ENCODE measurements around the gene FHOD3.

Gene FHOD3

GRCh38 chr18:36328385-36328858 is 30.9 kb downstream of the FHOD3 start:
- no peak for DNase-seq
- Histone ChIP-seq H3K27me3 (replicated peaks in 2 of 5; ENCODE audit: control insufficient read depth in 4 of 5, insufficient read depth in 5 of 5, low read length in 4 of 5) (peaks cover 0 to 63% (median 6%) of the 10 kb centered on the region in 5 experiments), H3K9me3 (ENCODE audit: control extremely low read depth in 1 of 5, control insufficient read depth in 4 of 5, insufficient read depth in 2 of 5, low read depth in 1 of 5, low read length in 4 of 5) (no peaks in the 10 kb centered on the region), H3K4me3 (ENCODE audit: control insufficient read depth in 1 of 7, extremely low read depth in 1 of 7, insufficient read depth in 4 of 7, low read depth in 2 of 7, low read length in 6 of 7) (no peak overlapping the region), H3K36me3 (ENCODE audit: control insufficient read depth in 4 of 4, insufficient read depth in 4 of 4, low read length in 3 of 4) (no peaks in the 10 kb centered on the region), H3K27ac (ENCODE audit: insufficient read depth in 1 of 2, low read depth in 1 of 2, low read length in 2 of 2, poor library complexity in 1 of 2, severe bottlenecking in 2 of 2) (no peak overlapping the region), H3K4me1 (ENCODE audit: control extremely low read depth in 1 of 4, control insufficient read depth in 4 of 4, insufficient read depth in 4 of 4, low read length in 3 of 4) (no peaks in the 10 kb centered on the region)
- CTCF ChIA-PET: interaction anchor here (1.1 kb wide), 1 partner anchor 44 kb away, joined by 3 read pairs; no protein-coding TSS in a partner anchor
- WGBS (ENCODE audit: insufficient coverage): 100% methylated on average over 3 of the region's 3 CpGs
- POLR2A ChIA-PET: no interaction called here

- Histone ChIP-seq H3K9me3 (ENCODE audit: control extremely low read depth in 1 of 5, control insufficient read depth in 4 of 5, insufficient read depth in 2 of 5, low read depth in 1 of 5, low read length in 4 of 5) (no peaks in the 10 kb centered on the region), H3K4me3 (ENCODE audit: control insufficient read depth in 1 of 7, extremely low read depth in 1 of 7, insufficient read depth in 4 of 7, low read depth in 2 of 7, low read length in 6 of 7) (no peak overlapping the region), H3K27ac (ENCODE audit: insufficient read depth in 1 of 2, low read depth in 1 of 2, low read length in 2 of 2, poor library complexity in 1 of 2, severe bottlenecking in 2 of 2) (no peak overlapping the region), H3K36me3 (ENCODE audit: control insufficient read depth in 4 of 4, insufficient read depth in 4 of 4, low read length in 3 of 4) (no peaks in the 10 kb centered on the region), H3K27me3 (replicated peaks in 2 of 5; ENCODE audit: control insufficient read depth in 4 of 5, insufficient read depth in 5 of 5, low read length in 4 of 5) (peaks cover 0 to 58% (median 6%) of the 10 kb centered on the region in 5 experiments), H3K4me1 (ENCODE audit: control extremely low read depth in 1 of 4, control insufficient read depth in 4 of 4, insufficient read depth in 4 of 4, low read length in 3 of 4) (no peaks in the 10 kb centered on the region)
- ChIA-PET POLR2A (no interaction called here), CTCF (interaction anchor here (1.1 kb wide), 1 partner anchor 43 kb away, joined by 3 read pairs; no protein-coding TSS in a partner anchor)
- DNase-seq: no peak
- 100% methylated on average over 5 of the region's 6 CpGs for WGBS (ENCODE audit: insufficient coverage)
Measured at GRCh38 chr18:36328916-36329315, 31.4 kb downstream of the FHOD3 start.

- H3K36me3 ChIP-seq (ENCODE audit: control insufficient read depth in 4 of 4, insufficient read depth in 4 of 4, low read length in 3 of 4): no peaks in the 10 kb centered on the region
- H3K4me3 ChIP-seq (ENCODE audit: control insufficient read depth in 1 of 7, extremely low read depth in 1 of 7, insufficient read depth in 4 of 7, low read depth in 2 of 7, low read length in 6 of 7): no peak overlapping the region
- H3K27ac ChIP-seq (ENCODE audit: insufficient read depth in 1 of 2, low read depth in 1 of 2, low read length in 2 of 2, poor library complexity in 1 of 2, severe bottlenecking in 2 of 2): no peak overlapping the region
- peaks cover 0 to 58% (median 6%) of the 10 kb centered on the region in 5 experiments for H3K27me3 ChIP-seq (replicated peaks in 2 of 5; ENCODE audit: control insufficient read depth in 4 of 5, insufficient read depth in 5 of 5, low read length in 4 of 5)
- DNase-seq: no peak
- H3K4me1 ChIP-seq (ENCODE audit: control extremely low read depth in 1 of 4, control insufficient read depth in 4 of 4, insufficient read depth in 4 of 4, low read length in 3 of 4): no peaks in the 10 kb centered on the region
- 60% methylated on average over 1 of the region's 3 CpGs for WGBS (ENCODE audit: insufficient coverage)
- CTCF ChIA-PET: no interaction called here
- POLR2A ChIA-PET: no interaction called here
- H3K9me3 ChIP-seq (ENCODE audit: control extremely low read depth in 1 of 5, control insufficient read depth in 4 of 5, insufficient read depth in 2 of 5, low read depth in 1 of 5, low read length in 4 of 5): no peaks in the 10 kb centered on the region
Measured at GRCh38 chr18:36329684-36330434, 32.3 kb downstream of the FHOD3 start.

- H3K27ac ChIP-seq (ENCODE audit: insufficient read depth in 1 of 2, low read depth in 1 of 2, low read length in 2 of 2, poor library complexity in 1 of 2, severe bottlenecking in 2 of 2): no peak overlapping the region
Measured at GRCh38 chr18:36330435-36331052, 33.0 kb downstream of the FHOD3 start.

GRCh38 chr18:36331521-36331971 is 34.0 kb downstream of the FHOD3 start:
- no peak for DNase-seq

More at GRCh38 chr18:36330435-36331052, 33.0 kb downstream of the FHOD3 start:
- H3K4me1 ChIP-seq (ENCODE audit: control extremely low read depth in 1 of 4, control insufficient read depth in 4 of 4, insufficient read depth in 4 of 4, low read length in 3 of 4): no peaks in the 10 kb centered on the region
- POLR2A ChIA-PET: no interaction called here
- no peaks in the 10 kb centered on the region for H3K9me3 ChIP-seq (ENCODE audit: control extremely low read depth in 1 of 5, control insufficient read depth in 4 of 5, insufficient read depth in 2 of 5, low read depth in 1 of 5, low read length in 4 of 5)
- H3K4me3 ChIP-seq (ENCODE audit: control insufficient read depth in 1 of 7, extremely low read depth in 1 of 7, insufficient read depth in 4 of 7, low read depth in 2 of 7, low read length in 6 of 7): no peak overlapping the region
- H3K27me3 ChIP-seq (replicated peaks in 2 of 5; ENCODE audit: control insufficient read depth in 4 of 5, insufficient read depth in 5 of 5, low read length in 4 of 5): peaks cover 0 to 55% (median 4%) of the 10 kb centered on the region in 5 experiments
- CTCF ChIA-PET: no interaction called here
- 94% methylated on average over 6 of the region's 6 CpGs for WGBS (ENCODE audit: insufficient coverage)
- no peak for DNase-seq
- H3K36me3 ChIP-seq (ENCODE audit: control insufficient read depth in 4 of 4, insufficient read depth in 4 of 4, low read length in 3 of 4): no peaks in the 10 kb centered on the region

GRCh38 chr18:36333414-36333813 is 35.9 kb downstream of the FHOD3 start:
- Histone ChIP-seq H3K27me3 (replicated peaks in 2 of 5; ENCODE audit: control insufficient read depth in 4 of 5, insufficient read depth in 5 of 5, low read length in 4 of 5) (peaks cover 0 to 43% (median 6%) of the 10 kb centered on the region in 5 experiments), H3K9me3 (ENCODE audit: control extremely low read depth in 1 of 5, control insufficient read depth in 4 of 5, insufficient read depth in 2 of 5, low read depth in 1 of 5, low read length in 4 of 5) (no peaks in the 10 kb centered on the region), H3K4me3 (ENCODE audit: control insufficient read depth in 1 of 7, extremely low read depth in 1 of 7, insufficient read depth in 4 of 7, low read depth in 2 of 7, low read length in 6 of 7) (no peak overlapping the region), H3K36me3 (ENCODE audit: control insufficient read depth in 4 of 4, insufficient read depth in 4 of 4, low read length in 3 of 4) (no peaks in the 10 kb centered on the region), H3K4me1 (ENCODE audit: control extremely low read depth in 1 of 4, control insufficient read depth in 4 of 4, insufficient read depth in 4 of 4, low read length in 3 of 4) (no peaks in the 10 kb centered on the region), H3K27ac (ENCODE audit: insufficient read depth in 1 of 2, low read depth in 1 of 2, low read length in 2 of 2, poor library complexity in 1 of 2, severe bottlenecking in 2 of 2) (no peak overlapping the region)
- POLR2A ChIA-PET: no interaction called here
- DNase-seq: no peak
- CTCF ChIA-PET: no interaction called here
- 53% methylated on average over 3 of the region's 3 CpGs for WGBS (ENCODE audit: insufficient coverage)

More at GRCh38 chr18:36331521-36331971, 34.0 kb downstream of the FHOD3 start:
- H3K36me3 ChIP-seq (ENCODE audit: control insufficient read depth in 4 of 4, insufficient read depth in 4 of 4, low read length in 3 of 4): no peaks in the 10 kb centered on the region
- H3K27me3 ChIP-seq (replicated peaks in 2 of 5; ENCODE audit: control insufficient read depth in 4 of 5, insufficient read depth in 5 of 5, low read length in 4 of 5): peaks cover 0 to 51% (median 4%) of the 10 kb centered on the region in 5 experiments
- no peak overlapping the region for H3K27ac ChIP-seq (ENCODE audit: insufficient read depth in 1 of 2, low read depth in 1 of 2, low read length in 2 of 2, poor library complexity in 1 of 2, severe bottlenecking in 2 of 2)
- POLR2A ChIA-PET: no interaction called here
- no peaks in the 10 kb centered on the region for H3K9me3 ChIP-seq (ENCODE audit: control extremely low read depth in 1 of 5, control insufficient read depth in 4 of 5, insufficient read depth in 2 of 5, low read depth in 1 of 5, low read length in 4 of 5)
- H3K4me3 ChIP-seq (ENCODE audit: control insufficient read depth in 1 of 7, extremely low read depth in 1 of 7, insufficient read depth in 4 of 7, low read depth in 2 of 7, low read length in 6 of 7): no peak overlapping the region
- CTCF ChIA-PET: no interaction called here
- no peaks in the 10 kb centered on the region for H3K4me1 ChIP-seq (ENCODE audit: control extremely low read depth in 1 of 4, control insufficient read depth in 4 of 4, insufficient read depth in 4 of 4, low read length in 3 of 4)
- WGBS (ENCODE audit: insufficient coverage): 45% methylated on average over 5 of the region's 5 CpGs

GRCh38 chr18:36334798-36335197 is 37.3 kb downstream of the FHOD3 start:
- WGBS (ENCODE audit: insufficient coverage): 100% methylated on average over 2 of the region's 3 CpGs
- H3K27me3 ChIP-seq (replicated peaks in 2 of 5; ENCODE audit: control insufficient read depth in 4 of 5, insufficient read depth in 5 of 5, low read length in 4 of 5): peaks cover 0 to 33% (median 6%) of the 10 kb centered on the region in 5 experiments
- no peak for DNase-seq
- H3K4me1 ChIP-seq (ENCODE audit: control extremely low read depth in 1 of 4, control insufficient read depth in 4 of 4, insufficient read depth in 4 of 4, low read length in 3 of 4): no peaks in the 10 kb centered on the region
- ChIA-PET POLR2A (no interaction called here), CTCF (no interaction called here)
- no peak overlapping the region for H3K27ac ChIP-seq (ENCODE audit: insufficient read depth in 1 of 2, low read depth in 1 of 2, low read length in 2 of 2, poor library complexity in 1 of 2, severe bottlenecking in 2 of 2)
- no peak overlapping the region for H3K4me3 ChIP-seq (ENCODE audit: control insufficient read depth in 1 of 7, extremely low read depth in 1 of 7, insufficient read depth in 4 of 7, low read depth in 2 of 7, low read length in 6 of 7)
- no peaks in the 10 kb centered on the region for H3K9me3 ChIP-seq (ENCODE audit: control extremely low read depth in 1 of 5, control insufficient read depth in 4 of 5, insufficient read depth in 2 of 5, low read depth in 1 of 5, low read length in 4 of 5)
- no peaks in the 10 kb centered on the region for H3K36me3 ChIP-seq (ENCODE audit: control insufficient read depth in 4 of 4, insufficient read depth in 4 of 4, low read length in 3 of 4)

Measured in common myeloid progenitor, CD34-positive (primary cell).